Measurements from ENCODE around the gene KLHL25.
"Not testable (repeated sequence)": the region's sequence is repeated elsewhere in the genome, so short reads cannot be mapped to it uniquely, and the experiment has no call there.

Gene KLHL25

GRCh38 chr15:85800478-85801123 is 5.9 kb upstream of the KLHL25 start:
- Histone ChIP-seq H3K79me2 (ENCODE audit: control insufficient read depth, low read length) (no peaks in the 10 kb centered on the region), H3F3A (ENCODE audit: control insufficient read depth, insufficient read depth) (no peaks in the 10 kb centered on the region), H3K4me3 (ENCODE audit: low read length) (no peak overlapping the region), H3K4me1 (ENCODE audit: control insufficient read depth, low read length) (peaks cover under 1% of the 10 kb centered on the region), H3K9me2 (replicated peaks; ENCODE audit: control insufficient read depth, low read length) (no peaks in the 10 kb centered on the region), H3K27ac (ENCODE audit: low read depth, low read length) (no peak overlapping the region), H3K27me3 (ENCODE audit: control insufficient read depth, low read length) (peaks cover 11% of the 10 kb centered on the region; the same call in 1 of the 2 replicates), H3K36me3 (ENCODE audit: control insufficient read depth, low read length) (no peaks in the 10 kb centered on the region), H4K20me1 (ENCODE audit: control insufficient read depth, insufficient read depth, low read depth, low read length) (no peaks in the 10 kb centered on the region), H3K4me2 (ENCODE audit: low read length) (no peak overlapping the region), H3K9me3 (ENCODE audit: control insufficient read depth, insufficient read depth, low read length) (no peaks in the 10 kb centered on the region)
- no peak for TF ChIP-seq CTCF (IDR thresholded peaks at IDR 0.05; ENCODE audit: low read depth, low read length, poor library complexity, severe bottlenecking)
- TF ChIP-seq EZH2phosphoT487 (IDR thresholded peaks at IDR 0.05; ENCODE audit: borderline replicate concordance, low read length): no peak

- H3K9me3 ChIP-seq (ENCODE audit: control insufficient read depth, insufficient read depth, low read length); H3K4me3 ChIP-seq (ENCODE audit: low read length); H3K4me2 ChIP-seq (ENCODE audit: low read length); H3K27ac ChIP-seq (ENCODE audit: low read depth, low read length); H3F3A ChIP-seq (ENCODE audit: control insufficient read depth, insufficient read depth); H3K36me3 ChIP-seq (ENCODE audit: control insufficient read depth, low read length); H3K9me2 ChIP-seq (replicated peaks; ENCODE audit: control insufficient read depth, low read length): not testable (repeated sequence)
- H4K20me1 ChIP-seq (ENCODE audit: control insufficient read depth, insufficient read depth, low read depth, low read length): peaks cover 14% of the 10 kb centered on the region
- peaks cover 20% of the 10 kb centered on the region for H3K4me1 ChIP-seq (ENCODE audit: control insufficient read depth, low read length)
- H3K27me3 ChIP-seq (ENCODE audit: control insufficient read depth, low read length): peaks cover 31% of the 10 kb centered on the region
- peaks cover 16% of the 10 kb centered on the region for H3K79me2 ChIP-seq (ENCODE audit: control insufficient read depth, low read length)
Observed at GRCh38 chr15:85796371-85796770, 1.6 kb upstream of the KLHL25 start.

- H3K4me2 ChIP-seq (ENCODE audit: low read length): peak overlapping the region; percentile 82
- H3K27me3 ChIP-seq (ENCODE audit: control insufficient read depth, low read length): peaks cover 31% of the 10 kb centered on the region
- no peaks in the 10 kb centered on the region for H3K36me3 ChIP-seq (ENCODE audit: control insufficient read depth, low read length)
- no peak for TF ChIP-seq EZH2phosphoT487 (IDR thresholded peaks at IDR 0.05; ENCODE audit: borderline replicate concordance, low read length)
- no peak for TF ChIP-seq CTCF (IDR thresholded peaks at IDR 0.05; ENCODE audit: low read depth, low read length, poor library complexity, severe bottlenecking)
- H4K20me1 ChIP-seq (ENCODE audit: control insufficient read depth, insufficient read depth, low read depth, low read length): peaks cover 14% of the 10 kb centered on the region
- H3K27ac ChIP-seq (ENCODE audit: low read depth, low read length): no peak overlapping the region
- H3K79me2 ChIP-seq (ENCODE audit: control insufficient read depth, low read length): peaks cover 16% of the 10 kb centered on the region
- peaks cover 20% of the 10 kb centered on the region for H3K4me1 ChIP-seq (ENCODE audit: control insufficient read depth, low read length)
- H3F3A ChIP-seq (ENCODE audit: control insufficient read depth, insufficient read depth): no peaks in the 10 kb centered on the region
- peak overlapping the region; percentile 66 for H3K4me3 ChIP-seq (ENCODE audit: low read length)
- no peaks in the 10 kb centered on the region for H3K9me2 ChIP-seq (replicated peaks; ENCODE audit: control insufficient read depth, low read length)
- no peaks in the 10 kb centered on the region for H3K9me3 ChIP-seq (ENCODE audit: control insufficient read depth, insufficient read depth, low read length)
Observed at GRCh38 chr15:85795337-85796305, 896 bp upstream of the KLHL25 start.

Data from DOHH2 (cell line).